PC-9 (cell line): ENCODE measurements around the gene TGFBI. TPM values are rescaled to one million over a fixed set of nuclear protein-coding genes. Genes with fewer than 3 reads are reported as not detected.

Source experiments
- BruUV-seq: library from RNA; stranded (reverse); fragments of 400-500 nt; replicated peaks from 2 replicates; lab custom pipeline; 2021; lab: Mats Ljungman, UMichigan
- CTCF ChIA-PET: fragments of 300-600 bp; sonication (Branson Sonifier 250); formaldehyde crosslinking; loops from one replicate; lab custom pipeline; 2022; ENCODE audit warnings: antibody characterized with exemption; lab: Charles Lee
- POLR2A ChIA-PET: fragments of 300-600 bp; sonication (Branson Sonifier 250); formaldehyde crosslinking; loops from one replicate; lab custom pipeline; 2022; ENCODE audit warnings: antibody characterized with exemption; ENCODE audit not compliant: unreplicated experiment; lab: Charles Lee
- DNase-seq, 2 experiments: peaks; one replicate each; pipeline versions ENCODE4 v3.0.0 to v3.0.0-alpha.2; 2015 to 2022; ENCODE audit warnings: mixed read lengths in 1 of 2
- H2AFZ ChIP-seq: fragments of 200-600 bp; sonication (generic); 2 replicates; pipeline ENCODE4 v1.8.1; 2017; ENCODE audit warnings: antibody characterized with exemption
- H3F3A ChIP-seq: fragments of 200-600 bp; sonication (generic); 2 replicates; pipeline ENCODE4 v1.8.1; 2017; ENCODE audit warnings: antibody characterized with exemption, mild to moderate bottlenecking, low read depth; ENCODE audit not compliant: insufficient read depth
- H3K27ac ChIP-seq: fragments of 200-600 bp; sonication (generic); 2 replicates; pipeline ENCODE4 v1.6.1; 2016; ENCODE audit warnings: mixed run types
- H3K27me3 ChIP-seq: fragments of 200-600 bp; sonication (generic); 2 replicates; pipeline ENCODE4 v1.6.1; 2016; ENCODE audit warnings: low read depth, mixed run types; ENCODE audit not compliant: insufficient read depth
- H3K36me3 ChIP-seq: fragments of 200-600 bp; sonication (generic); 2 replicates; pipeline ENCODE4 v1.6.1; 2016; ENCODE audit warnings: low read depth, mixed run types
- H3K4me1 ChIP-seq: fragments of 200-600 bp; sonication (generic); replicated peaks from 2 replicates; pipeline ENCODE4 v1.6.1; 2016; ENCODE audit warnings: mixed run types; ENCODE audit not compliant: insufficient read depth
- H3K4me2 ChIP-seq: fragments of 200-600 bp; sonication (generic); 2 replicates; pipeline ENCODE4 v1.6.1; 2017; ENCODE audit warnings: mixed run types
- H3K4me3 ChIP-seq: fragments of 200-600 bp; sonication (generic); 2 replicates; pipeline ENCODE4 v1.6.1; 2016; ENCODE audit warnings: mixed run types
- H3K79me2 ChIP-seq: fragments of 200-600 bp; sonication (generic); 2 replicates; pipeline ENCODE4 v1.6.1; 2017; ENCODE audit warnings: low read depth, mixed run types
- H3K9me2 ChIP-seq: fragments of 200-600 bp; sonication (generic); 2 replicates; pipeline ENCODE4 v1.8.1; 2017; ENCODE audit warnings: mild to moderate bottlenecking; ENCODE audit not compliant: insufficient read depth
- H3K9me3 ChIP-seq: fragments of 200-600 bp; sonication (generic); 2 replicates; pipeline ENCODE4 v1.8.1; 2016; ENCODE audit warnings: low read depth; ENCODE audit not compliant: insufficient read depth
- H4K20me1 ChIP-seq: fragments of 200-600 bp; sonication (generic); 2 replicates; pipeline ENCODE4 v1.8.1; 2017; ENCODE audit not compliant: insufficient read depth
- CTCF ChIP-seq: fragments of 200-600 bp; sonication (generic); conservative IDR thresholded peaks from 2 replicates; pipeline ENCODE4 v1.6.1; 2017; ENCODE audit warnings: mixed run types, antibody characterized with exemption, mild to moderate bottlenecking, moderate library complexity
- EZH2 ChIP-seq: fragments of 200-600 bp; sonication (generic); IDR thresholded peaks from 2 replicates; pipeline ENCODE4 v1.8.0; 2017; ENCODE audit warnings: antibody characterized with exemption, low read depth
- intact Hi-C: fragments of 100-400 bp; cut with micrococcal nuclease; formaldehyde crosslinking; loops from one replicate; pipeline ENCODE4 v1.10.0; 2022; ENCODE audit not compliant: unreplicated experiment
- total RNA-seq: library from RNA; stranded (reverse); gene quantifications from 2 replicates; pipeline ENCODE4 v1.2.3, GENCODE V29; 2021

Gene TGFBI
- total RNA-seq, 1 experiment from 2014 or later = 437 TPM

- no peak for TF ChIP-seq CTCF
- TF ChIP-seq EZH2 = no peak
- Histone ChIP-seq H3K4me3 (no peak overlapping the region), H3K27me3 (peaks cover 4% of the 10 kb centered on the region; the same call in 1 of the 2 replicates), H3K4me1 (peaks cover 14% of the 10 kb centered on the region; the same call in 1 of the 2 replicates), H3K27ac (no peak overlapping the region), H3K79me2 (no peaks in the 10 kb centered on the region), H3K9me3 (no peaks in the 10 kb centered on the region), H4K20me1 (no peaks in the 10 kb centered on the region), H3K9me2 (no peaks in the 10 kb centered on the region), H2AFZ (no peak overlapping the region), H3K36me3 (no peaks in the 10 kb centered on the region), H3F3A (no peaks in the 10 kb centered on the region), H3K4me2 (no peak overlapping the region)
- intact Hi-C loops = loop anchor here (2.0 to 5.0 kb wide), 2 partner anchors 32 to 75 kb away; partner anchors contain the start of gene SMAD5
- POLR2A ChIA-PET = no interaction called here
- CTCF ChIA-PET = interaction anchor here (0.7 kb wide), 1 partner anchor 18 kb away, joined by 3 read pairs; no protein-coding TSS in a partner anchor
- no TSS peak for BruUV-seq
- DNase-seq = no peak
Measured at GRCh38 chr5:136099870-136100269, 71.1 kb downstream of the TGFBI start.

GRCh38 chr5:136101884-136102283, 73.1 kb downstream of the TGFBI start:
- ChIA-PET CTCF (no interaction called here), POLR2A (no interaction called here)
- intact Hi-C loops = no loop called here
- Histone ChIP-seq H3K27ac (no peak overlapping the region), H3K36me3 (no peaks in the 10 kb centered on the region), H3F3A (no peaks in the 10 kb centered on the region), H3K4me1 (peaks cover 10% of the 10 kb centered on the region; the same call in 1 of the 2 replicates), H3K79me2 (no peaks in the 10 kb centered on the region), H2AFZ (no peak overlapping the region), H3K9me3 (no peaks in the 10 kb centered on the region), H3K4me3 (no peak overlapping the region), H3K9me2 (no peaks in the 10 kb centered on the region), H3K4me2 (no peak overlapping the region), H3K27me3 (peaks cover 4% of the 10 kb centered on the region; the same call in 1 of the 2 replicates), H4K20me1 (no peaks in the 10 kb centered on the region)
- BruUV-seq = no TSS peak
- TF ChIP-seq EZH2 = no peak
- TF ChIP-seq CTCF = no peak
- DNase-seq = no peak

GRCh38 chr5:136103118-136103517, 74.3 kb downstream of the TGFBI start:
- Histone ChIP-seq H3K79me2 (no peaks in the 10 kb centered on the region), H3K4me1 (peaks cover 8% of the 10 kb centered on the region; the same call in 1 of the 2 replicates), H3K27me3 (peaks cover 7% of the 10 kb centered on the region; the same call in 1 of the 2 replicates), H3K27ac (no peak overlapping the region), H3K4me3 (no peak overlapping the region), H4K20me1 (no peaks in the 10 kb centered on the region), H2AFZ (no peak overlapping the region), H3K9me2 (no peaks in the 10 kb centered on the region), H3K36me3 (no peaks in the 10 kb centered on the region), H3K9me3 (no peaks in the 10 kb centered on the region), H3F3A (no peaks in the 10 kb centered on the region), H3K4me2 (no peak overlapping the region)
- ChIA-PET POLR2A (no interaction called here), CTCF (no interaction called here)
- BruUV-seq = no TSS peak
- no peak for DNase-seq
- TF ChIP-seq EZH2 = no peak
- no peak for TF ChIP-seq CTCF
- intact Hi-C loops = no loop called here
